ENCODE measurements around the gene MAP3K7CL. TPM values are rescaled to one million over a fixed set of nuclear protein-coding genes. Genes with fewer than 3 reads are reported as not detected.

MAP3K7CL gene
- total RNA-seq, 1 donor = 20.7 TPM

- no peak for DNase-seq (ENCODE audit: low read depth)
- H3K4me3 ChIP-seq (ENCODE audit: low read depth, low read length) = no peak overlapping the region
- TF ChIP-seq CTCF (IDR thresholded peaks at IDR 0.05; ENCODE audit: insufficient read depth, low read depth, low read length) = no peak
These were observed 44.2 kb downstream of the MAP3K7CL start for GRCh38 chr21:29174607-29175013.

- DNase-seq (ENCODE audit: low read depth) = peak; percentile 94
- no peak overlapping the region for H3K4me3 ChIP-seq (ENCODE audit: low read depth, low read length)
- no peak for TF ChIP-seq CTCF (IDR thresholded peaks at IDR 0.05; ENCODE audit: insufficient read depth, low read depth, low read length)
These were observed 45.1 kb downstream of the MAP3K7CL start for GRCh38 chr21:29175408-29176134.

GRCh38 chr21:29176471-29177120, 46.2 kb downstream of the MAP3K7CL start:
- TF ChIP-seq CTCF (IDR thresholded peaks at IDR 0.05; ENCODE audit: insufficient read depth, low read depth, low read length) = no peak
- DNase-seq (ENCODE audit: low read depth) = no peak
- no peak overlapping the region for H3K4me3 ChIP-seq (ENCODE audit: low read depth, low read length)

GRCh38 chr21:29177800-29178199, 47.4 kb downstream of the MAP3K7CL start:
- no peak for TF ChIP-seq CTCF (IDR thresholded peaks at IDR 0.05; ENCODE audit: insufficient read depth, low read depth, low read length)
- no peak overlapping the region for H3K4me3 ChIP-seq (ENCODE audit: low read depth, low read length)
- no peak for DNase-seq (ENCODE audit: low read depth)

GRCh38 chr21:29178926-29179325, 48.5 kb downstream of the MAP3K7CL start:
- no peak overlapping the region for H3K4me3 ChIP-seq (ENCODE audit: low read depth, low read length)
- DNase-seq (ENCODE audit: low read depth) = no peak
- no peak for TF ChIP-seq CTCF (IDR thresholded peaks at IDR 0.05; ENCODE audit: insufficient read depth, low read depth, low read length)

- H3K4me3 ChIP-seq (ENCODE audit: low read depth, low read length) = no peak overlapping the region
- no peak for DNase-seq (ENCODE audit: low read depth)
- no peak for TF ChIP-seq CTCF (IDR thresholded peaks at IDR 0.05; ENCODE audit: insufficient read depth, low read depth, low read length)
These were observed 49.1 kb downstream of the MAP3K7CL start for GRCh38 chr21:29179503-29179902.

Measured in fibroblast of villous mesenchyme (primary cell).